Stimulated activated CD4-positive, alpha-beta T cell treated with anti-CD3 and anti-CD28 coated beads, Interleukin-4, amount 100 ng/mL, for 1 hour (primary cell): ENCODE results near the gene CALML6.
A peak's percentile ranks its signal among the peaks of the same experiment; 100 is the strongest.

Experiments
- DNase-seq: peaks from one replicate; pipeline ENCODE4 v3.0.0-alpha.2; 2020

The CALML6 gene

DNA sequence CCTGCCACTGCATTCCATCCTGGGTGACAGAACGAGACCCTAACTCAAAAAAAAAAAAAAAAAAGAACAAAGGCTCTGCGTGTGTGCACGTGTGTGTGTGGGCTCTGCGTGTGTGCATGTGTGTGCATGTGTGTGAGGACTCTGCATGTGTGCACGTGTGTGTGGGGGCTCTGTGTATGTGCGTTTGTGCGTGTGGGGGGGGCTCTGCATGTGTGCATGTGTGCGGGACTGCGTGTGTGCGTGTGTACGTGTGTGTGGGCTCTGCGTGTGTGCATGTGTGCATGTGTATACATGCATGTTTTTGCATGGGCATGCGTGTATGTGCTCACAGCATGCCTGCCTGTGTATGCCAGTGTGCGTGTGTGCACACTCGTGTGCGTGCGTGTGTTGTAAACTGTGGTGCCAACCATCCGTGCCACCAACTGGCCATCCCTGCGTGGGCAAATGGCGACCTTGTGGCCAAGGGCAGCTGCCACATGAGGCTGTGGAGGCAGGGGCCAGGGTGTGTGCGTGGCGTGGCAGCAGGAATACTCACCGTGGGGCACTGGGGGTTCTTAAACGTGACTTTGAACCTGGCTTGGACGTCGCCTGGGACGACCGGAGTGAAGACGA is 30.8 kb downstream of the CALML6 start:
- DNase-seq = no peak

DNA sequence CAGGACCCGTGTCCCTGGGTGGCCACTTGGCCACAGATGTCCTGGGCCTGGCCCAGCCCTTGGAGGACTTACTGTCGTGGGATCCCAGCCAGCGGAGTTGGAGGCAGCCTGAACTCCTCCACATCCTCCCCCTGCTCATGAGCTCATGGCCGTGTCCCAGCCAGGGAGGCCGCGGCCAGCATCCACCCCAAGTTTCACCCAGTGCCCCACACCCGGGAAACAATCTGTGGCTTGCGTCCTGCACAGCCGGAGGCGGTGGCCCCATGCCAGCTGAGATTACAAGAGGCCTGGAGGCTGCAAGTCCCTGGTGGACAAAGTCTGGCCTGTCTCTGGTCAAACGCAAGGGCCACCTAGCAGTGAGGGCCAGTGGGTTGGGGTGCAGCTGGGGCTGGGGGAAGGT is 31.5 kb downstream of the CALML6 start:
- no peak for DNase-seq

- DNase-seq = no peak
Measured at GRCh38 chr1:1947493-1947892, 32.4 kb downstream of the CALML6 start.

GRCh38 chr1:1948783-1949182 is 33.7 kb downstream of the CALML6 start:
- DNase-seq = no peak

GRCh38 chr1:1950940-1951339 is 35.9 kb downstream of the CALML6 start:
- no peak for DNase-seq

DNA sequence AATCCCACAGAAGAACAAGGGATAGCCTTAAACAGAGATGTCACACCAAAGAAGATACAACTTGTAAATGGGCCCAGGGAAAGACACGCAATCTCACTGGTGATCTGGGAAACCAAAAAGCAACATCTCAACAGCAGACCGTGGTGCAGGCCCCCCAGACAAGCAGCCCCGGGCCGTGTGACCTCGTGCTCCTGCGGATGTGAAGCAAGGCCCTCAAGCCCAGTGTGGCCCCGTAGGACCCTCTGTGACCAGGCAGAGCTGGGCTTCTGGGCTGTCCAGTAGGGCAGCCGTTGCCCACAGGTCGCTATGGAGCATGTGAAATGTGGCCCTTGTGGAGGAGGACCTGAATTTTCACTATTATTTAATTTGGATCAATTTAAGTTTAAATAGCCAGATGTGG is 39.0 kb downstream of the CALML6 start:
- no peak for DNase-seq

DNA sequence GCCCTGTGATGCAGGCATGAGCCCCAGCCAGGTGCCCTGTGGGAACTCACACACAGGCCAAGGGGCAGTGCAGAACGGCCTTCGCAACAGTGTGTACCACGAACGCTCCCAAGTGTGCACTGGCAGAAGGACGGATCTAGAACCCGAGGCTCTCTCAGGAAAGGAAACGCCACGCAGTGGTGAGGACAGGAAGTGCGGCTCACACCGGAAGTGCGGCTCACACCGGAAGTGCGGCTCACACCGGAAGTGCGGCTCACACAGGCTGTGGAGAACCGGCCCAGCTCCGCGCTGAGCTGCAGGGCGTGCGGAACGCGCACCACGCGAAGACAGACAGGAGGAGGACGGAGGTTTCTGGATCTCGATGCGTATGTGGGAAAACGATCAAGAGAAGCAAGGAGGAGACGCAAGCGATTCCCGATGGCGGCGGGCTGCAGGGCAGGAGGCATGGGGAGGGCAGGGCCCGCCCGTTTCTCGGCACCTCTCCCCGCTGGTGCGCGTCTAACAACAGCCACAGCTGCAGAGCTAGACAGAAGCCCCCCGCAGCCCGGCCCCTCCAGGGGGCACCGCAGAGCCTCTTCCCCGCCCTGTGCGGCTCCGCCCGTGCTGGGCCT is 39.9 kb downstream of the CALML6 start:
- DNase-seq = no peak

- DNase-seq = no peak
Measured at GRCh38 chr1:1955621-1956094, 40.6 kb downstream of the CALML6 start.

DNA sequence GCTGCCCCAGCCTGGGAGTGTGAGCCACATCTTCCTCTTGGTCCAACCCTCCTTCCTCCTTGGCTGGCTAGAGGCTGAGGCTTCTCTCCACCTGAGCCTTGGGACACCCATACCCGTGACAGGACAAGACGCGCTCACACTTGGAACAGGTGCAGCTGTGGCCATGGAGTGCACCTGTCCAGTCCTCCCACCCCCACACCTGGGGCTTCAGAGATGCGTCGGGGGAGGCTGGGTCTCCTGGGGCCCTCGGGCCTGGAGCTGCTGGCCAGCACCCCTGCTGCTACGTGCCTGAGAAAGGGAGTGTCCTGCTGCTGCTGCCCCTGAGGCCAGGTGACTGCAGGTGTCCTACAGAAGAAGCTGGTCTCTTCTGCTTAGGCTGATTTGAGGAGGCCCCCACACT is 41.0 kb downstream of the CALML6 start:
- no peak for DNase-seq

DNA sequence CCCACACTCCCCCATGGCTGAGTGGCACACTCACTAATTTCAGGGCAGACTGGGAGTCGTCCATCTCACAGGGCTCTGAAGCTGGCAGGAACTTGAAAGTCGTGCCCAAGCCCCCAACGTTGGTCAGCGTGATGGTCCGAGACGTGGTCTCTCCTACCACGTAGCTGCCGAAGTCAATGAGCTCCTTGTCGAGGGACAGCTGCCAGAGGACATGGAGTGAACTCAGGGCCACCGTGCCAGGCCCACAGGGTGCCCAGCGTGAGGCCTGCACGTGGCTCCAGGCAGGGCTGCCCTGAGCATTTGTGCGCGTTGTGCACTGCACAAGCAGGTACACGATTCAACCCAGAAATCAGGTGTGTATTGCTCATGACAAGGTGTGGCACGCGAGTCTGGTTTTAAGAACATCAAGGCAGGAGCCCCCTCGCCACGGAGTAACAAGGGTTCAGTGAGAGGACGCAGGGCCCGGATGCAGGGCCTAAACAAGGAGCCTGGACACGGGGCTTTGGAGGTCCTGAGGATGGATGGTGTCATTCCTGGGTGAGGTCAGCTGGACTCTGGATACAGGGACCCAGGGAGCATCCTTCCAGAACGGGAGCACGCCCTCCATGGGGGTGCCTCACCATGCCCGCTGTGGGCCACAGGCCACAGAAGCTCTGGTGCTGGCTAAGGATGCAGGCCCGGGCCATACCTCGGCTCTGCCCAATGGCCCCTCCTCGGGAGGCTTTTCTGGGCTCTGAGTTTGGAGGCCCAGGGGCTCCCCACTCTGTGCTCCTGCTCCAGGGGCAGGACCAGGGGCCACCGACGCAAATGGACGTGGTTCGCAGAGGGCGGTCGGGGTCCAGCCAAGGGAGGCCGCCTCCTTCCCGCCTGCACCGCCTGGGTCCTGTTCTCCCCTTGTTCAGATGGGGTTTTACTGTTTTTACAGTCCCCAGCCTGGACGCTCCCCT is 41.8 kb downstream of the CALML6 start:
- DNase-seq = no peak

- DNase-seq = no peak
Measured at GRCh38 chr1:1957533-1957961, 42.5 kb downstream of the CALML6 start.

DNA sequence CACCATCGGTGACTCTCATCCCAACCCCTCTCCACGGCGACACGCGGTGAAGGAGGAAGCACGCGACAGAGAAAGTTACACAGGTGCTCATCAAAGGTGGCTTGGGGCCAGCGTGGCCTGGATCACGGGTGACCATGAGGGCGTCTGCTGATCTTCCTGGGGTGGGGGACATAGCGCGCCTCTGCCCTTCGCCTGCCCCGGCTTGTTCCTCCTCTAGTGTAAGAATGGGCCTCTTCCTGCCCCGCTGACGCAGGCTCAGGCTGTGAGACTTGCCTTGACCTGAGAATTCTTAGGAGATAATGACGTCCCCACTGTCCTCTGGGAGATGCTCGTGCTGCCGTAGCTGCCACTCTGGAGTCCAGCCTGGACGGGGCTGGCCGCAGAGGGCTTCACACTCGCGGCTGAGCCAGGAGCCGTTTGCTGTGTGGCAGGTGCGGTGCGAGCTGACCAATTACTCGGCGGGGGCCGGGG is 43.0 kb downstream of the CALML6 start:
- no peak for DNase-seq

DNA sequence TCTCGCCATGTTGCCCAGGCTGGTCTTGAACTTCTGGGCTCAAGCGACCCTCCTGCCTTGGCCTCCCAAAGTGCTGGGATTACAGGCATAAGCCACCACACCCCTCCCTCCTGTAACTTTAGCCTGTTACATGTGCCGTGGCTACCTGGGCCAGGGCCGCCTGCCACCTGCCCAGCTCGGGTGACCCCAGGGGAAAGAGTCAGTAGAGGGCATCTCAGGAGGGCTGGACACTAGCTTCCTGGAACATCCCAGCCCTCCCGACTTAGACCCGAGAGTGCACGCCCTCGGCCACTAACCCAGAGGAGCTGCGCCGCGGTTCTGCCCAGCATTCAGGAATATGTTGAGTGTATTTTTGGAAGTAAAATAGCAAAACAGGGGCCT is 44.4 kb downstream of the CALML6 start:
- DNase-seq = no peak

DNA sequence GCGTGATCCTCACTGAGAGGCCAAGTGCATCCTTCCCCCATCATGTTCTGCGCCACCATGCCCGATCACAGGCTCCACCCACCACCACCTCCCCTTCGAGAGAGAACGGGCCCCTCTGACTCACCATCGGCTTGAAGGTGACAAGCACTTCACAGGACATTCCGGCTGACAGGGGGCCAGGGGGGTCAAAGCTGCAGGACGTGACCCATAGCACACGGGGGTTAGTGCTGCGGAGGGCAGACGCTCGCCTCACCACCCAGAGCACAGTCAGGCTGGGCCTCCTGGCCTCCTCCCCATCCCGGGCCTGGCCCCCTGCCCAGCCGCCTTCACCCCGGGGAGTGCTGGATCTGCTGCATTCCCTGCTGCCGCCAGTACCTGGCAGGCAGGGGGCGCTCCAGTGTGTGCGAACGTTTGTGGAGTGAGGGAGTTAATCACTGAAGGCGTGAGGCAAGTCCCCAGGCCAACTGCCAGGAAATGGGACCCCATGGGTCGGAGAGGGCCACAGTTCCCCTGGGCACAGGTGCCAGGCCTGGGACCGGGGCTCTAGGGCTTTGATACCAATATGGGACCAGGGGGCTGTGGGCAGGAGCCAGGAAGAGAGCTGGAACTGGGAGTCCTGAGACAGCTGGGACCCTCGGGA is 44.9 kb downstream of the CALML6 start:
- peak; percentile 77 for DNase-seq

- DNase-seq = no peak
Measured at GRCh38 chr1:1960480-1961196, 45.6 kb downstream of the CALML6 start.

DNA sequence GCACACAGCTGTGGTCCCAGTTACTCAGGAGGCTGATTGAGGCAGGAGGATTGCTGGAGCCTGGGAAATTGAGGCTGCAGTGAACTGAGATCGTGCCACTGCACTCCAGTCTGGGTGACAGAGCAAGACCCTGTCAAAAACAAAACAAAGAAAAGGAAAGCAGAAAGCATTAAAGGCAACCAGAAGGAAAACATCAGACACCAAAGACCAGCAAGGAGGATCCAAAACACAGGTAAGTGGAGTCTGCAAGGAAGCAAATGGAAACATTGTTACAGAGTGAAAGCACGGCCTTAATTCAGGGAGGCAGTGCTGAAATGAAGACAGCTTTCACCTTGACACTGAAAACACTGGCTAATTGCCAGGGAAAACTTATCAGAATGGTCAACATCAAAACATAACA is 47.7 kb downstream of the CALML6 start:
- no peak for DNase-seq

GRCh38 chr1:1963570-1963969 is 48.5 kb downstream of the CALML6 start:
- DNase-seq = no peak

GRCh38 chr1:1964811-1965210 is 49.8 kb downstream of the CALML6 start:
- DNase-seq = no peak

- DNase-seq = no peak
Measured at GRCh38 chr1:1965546-1965945, 50.5 kb downstream of the CALML6 start.

DNA sequence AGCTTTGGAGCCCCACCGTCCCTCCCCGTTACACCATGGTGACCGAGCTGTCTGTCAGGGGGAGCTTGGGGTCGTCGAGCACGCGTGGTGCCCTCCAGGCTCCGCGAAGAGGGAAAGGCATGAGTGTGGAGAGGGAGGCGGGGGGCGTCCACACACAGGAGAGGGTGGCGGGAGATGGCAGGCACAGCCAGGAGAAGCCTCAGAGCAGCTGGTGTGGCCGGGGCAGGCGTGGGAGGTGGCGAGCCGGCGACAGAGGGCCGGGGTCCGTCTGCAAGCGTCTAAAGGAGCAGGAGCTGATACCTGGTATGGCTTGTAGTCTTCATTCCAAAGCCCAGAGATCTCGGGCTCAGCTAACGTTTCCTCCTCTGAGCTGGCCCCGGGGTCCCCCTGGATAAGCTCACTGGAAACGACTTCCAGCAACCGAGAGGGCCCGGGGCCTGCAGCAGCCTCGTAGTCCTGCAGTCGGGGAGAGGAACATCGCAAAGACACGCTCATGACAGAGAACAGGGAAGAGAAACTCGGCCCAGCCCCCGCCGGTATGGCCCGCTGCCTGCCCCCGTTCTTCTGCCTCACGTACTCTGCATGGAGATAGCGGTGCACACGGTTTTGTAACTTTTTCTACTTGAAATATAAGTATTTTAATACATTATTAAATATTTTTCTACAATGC is 51.1 kb downstream of the CALML6 start:
- no peak for DNase-seq
